Measurements from ENCODE around the gene IRX2.

GRCh38 chr5:2704806-2705645 is 46.5 kb downstream of the IRX2 start:
- TF ChIP-seq GATA3 (IDR thresholded peaks at IDR 0.05; ENCODE audit: low read depth, low read length) (no peak), GATA2 (IDR thresholded peaks at IDR 0.05; ENCODE audit: low read depth, low read length) (no peak)
